ENCODE data around the gene CARD6.
"Not testable (repeated sequence)": the region's sequence is repeated elsewhere in the genome, so short reads cannot be mapped to it uniquely, and the experiment has no call there.

Gene CARD6

DNA sequence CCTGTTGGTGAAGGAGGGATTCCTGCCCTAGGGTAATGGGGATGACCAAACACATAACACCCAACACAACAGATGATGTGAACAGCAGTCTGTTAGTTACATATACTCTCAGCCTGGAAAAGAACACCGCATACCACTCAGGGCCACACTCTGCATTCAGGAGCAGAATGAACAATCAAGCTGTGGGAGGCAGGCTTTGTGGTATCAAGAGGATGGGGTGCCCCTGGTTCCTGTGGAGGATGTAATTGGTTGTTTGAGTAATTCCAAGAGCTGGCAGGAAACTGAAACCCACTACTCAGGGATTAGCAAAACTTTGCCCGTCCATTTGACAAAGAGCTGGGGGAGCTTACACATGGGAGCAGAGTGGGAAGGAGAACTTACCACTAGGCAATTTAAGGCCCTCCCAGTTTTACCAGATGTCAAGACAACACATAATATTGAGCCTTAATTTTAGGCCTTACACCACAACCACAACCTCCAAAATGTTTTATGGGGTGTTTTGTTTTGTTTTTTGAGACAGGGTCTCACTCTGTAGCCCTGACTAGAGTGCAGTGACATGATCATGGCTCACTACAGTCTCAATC lies 27.4 kb upstream of the CARD6 start:
- no peak for TF ChIP-seq JUND (IDR thresholded peaks at IDR 0.05; ENCODE audit: low read depth)
- no peak for DNase-seq (ENCODE audit: low read depth in 1 of 2, low spot score in 1 of 2)
- in situ Hi-C loops (cut with HindIII; ENCODE audit: low pct_unique_long_range_greater_than_20kb, low sequenced_read_pairs), result no loop called here

DNA sequence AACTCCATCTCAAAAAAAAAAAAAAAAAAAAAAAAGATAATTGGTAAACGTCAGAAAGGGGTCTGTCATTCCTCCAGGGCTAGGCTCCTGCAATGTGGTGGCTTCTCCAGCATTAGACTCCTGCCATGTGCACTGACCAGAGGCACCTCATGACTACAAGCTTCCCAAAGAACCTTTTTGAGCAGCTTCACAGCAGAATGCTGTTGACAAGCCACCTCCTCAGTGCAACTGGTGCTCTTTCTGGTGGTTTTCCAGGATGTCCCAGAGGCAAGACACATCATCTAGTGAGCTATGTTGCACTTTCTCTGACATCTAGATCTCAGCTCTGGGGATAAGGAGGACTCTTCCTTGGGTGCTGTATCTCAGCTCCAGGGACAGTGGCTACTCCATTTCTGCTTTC lies 17.7 kb upstream of the CARD6 start:
- in situ Hi-C loops (cut with HindIII; ENCODE audit: low pct_unique_long_range_greater_than_20kb, low sequenced_read_pairs), result no loop called here
- no peak for TF ChIP-seq JUND (IDR thresholded peaks at IDR 0.05; ENCODE audit: low read depth)
- DNase-seq (ENCODE audit: low read depth in 1 of 2, low spot score in 1 of 2), result no peak

DNA sequence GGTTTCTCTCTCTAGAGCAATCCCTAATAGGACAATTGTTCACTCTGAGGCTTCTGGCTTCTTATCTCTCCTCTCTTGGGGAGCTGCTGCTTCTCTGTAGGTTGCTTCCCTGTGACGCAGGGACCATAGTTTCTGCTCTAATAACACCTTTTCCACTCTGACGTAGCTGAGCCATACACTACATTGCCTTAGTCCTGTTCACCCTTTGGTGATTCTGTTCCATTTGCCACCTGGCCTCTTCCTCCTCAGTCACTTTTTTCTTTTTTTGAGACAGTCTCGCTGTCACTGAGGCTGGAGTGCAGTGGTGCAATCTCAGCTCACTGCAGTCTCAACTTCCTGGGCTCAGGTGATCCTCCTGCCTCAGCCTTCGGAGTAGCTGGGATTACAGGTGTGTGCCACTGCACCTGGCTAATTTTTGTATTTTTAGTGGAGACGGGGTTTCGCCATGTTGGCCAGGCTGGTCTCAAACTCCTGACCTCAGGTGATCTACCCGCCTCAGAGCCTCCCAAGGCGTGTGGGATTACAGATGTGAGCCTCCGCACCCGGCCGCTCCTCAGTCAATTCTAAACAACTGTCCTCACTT lies 15.6 kb upstream of the CARD6 start:
- DNase-seq (ENCODE audit: low read depth in 1 of 2, low spot score in 1 of 2); in situ Hi-C loops (cut with HindIII; ENCODE audit: low pct_unique_long_range_greater_than_20kb, low sequenced_read_pairs): not testable (repeated sequence)

DNA sequence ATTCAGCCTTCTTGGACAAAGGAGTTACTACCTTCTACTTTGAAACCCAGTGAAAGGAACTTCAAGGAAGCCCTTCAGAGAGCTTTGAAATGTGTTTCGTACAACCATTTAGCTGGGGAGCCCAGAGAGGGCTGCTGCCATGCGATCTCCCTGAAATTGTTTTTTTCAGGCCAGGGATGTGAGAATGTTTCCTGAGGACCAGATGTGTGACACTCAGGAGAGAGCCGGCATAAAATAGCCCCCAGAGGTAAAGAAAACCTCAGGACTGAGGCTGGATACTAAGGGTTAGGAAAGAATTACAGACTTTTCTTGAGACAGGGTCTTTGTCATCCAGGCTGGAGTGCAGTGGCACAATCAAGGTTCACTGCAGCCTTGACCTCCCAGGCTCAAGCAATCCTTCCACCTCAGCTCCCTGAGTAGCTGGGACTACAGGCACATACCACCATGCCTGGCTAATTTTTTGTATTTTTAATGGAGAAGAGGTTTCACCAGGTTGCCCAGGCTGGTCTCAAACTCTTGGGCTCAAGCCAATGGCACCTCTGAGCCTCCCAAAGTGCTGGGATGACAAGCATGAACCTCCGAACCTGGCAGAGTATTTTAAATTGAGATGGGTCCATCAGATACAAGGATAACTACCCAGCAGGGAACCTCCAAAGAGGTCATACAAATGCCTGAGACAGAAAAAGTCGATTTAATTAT lies 14.5 kb upstream of the CARD6 start:
- in situ Hi-C loops (cut with HindIII; ENCODE audit: low pct_unique_long_range_greater_than_20kb, low sequenced_read_pairs), result no loop called here
- no peak for TF ChIP-seq JUND (IDR thresholded peaks at IDR 0.05; ENCODE audit: low read depth)

DNA sequence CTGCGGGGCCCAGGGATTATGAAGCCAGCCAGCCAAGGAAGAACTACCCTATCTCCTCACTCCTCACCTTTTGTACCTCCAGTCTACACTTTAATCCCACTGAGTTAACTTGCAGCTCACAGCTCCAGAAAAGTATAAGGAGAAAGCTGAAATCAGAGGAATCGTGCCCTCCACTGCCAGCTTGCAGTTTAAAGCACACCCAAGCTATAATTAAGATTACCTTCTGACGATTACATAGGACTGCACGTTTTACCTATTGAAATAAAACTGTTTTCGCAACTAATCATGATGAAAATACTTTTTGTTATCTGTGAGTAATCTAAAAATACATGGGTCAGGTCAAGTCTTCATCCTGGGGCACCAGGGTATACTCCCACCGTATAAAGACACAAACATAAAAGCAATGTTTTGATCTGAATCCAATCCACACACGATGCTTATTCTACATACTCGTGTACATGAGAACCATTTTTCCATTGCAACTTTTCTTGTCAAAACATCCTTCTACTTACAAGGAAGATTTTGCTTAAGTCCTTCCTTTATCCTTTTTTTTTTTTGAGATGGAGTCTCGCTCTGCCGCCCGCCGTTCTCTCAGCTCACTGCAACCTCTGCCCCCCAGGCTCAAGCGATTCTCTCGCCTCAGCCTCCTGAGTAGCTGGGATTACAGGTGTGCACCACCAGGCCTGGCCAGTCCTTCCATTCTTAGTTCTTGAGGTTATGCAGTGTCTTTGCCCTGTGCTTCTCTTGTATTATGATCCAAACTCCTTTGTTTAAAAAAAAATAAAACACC lies 13.8 kb upstream of the CARD6 start:
- in situ Hi-C loops (cut with HindIII; ENCODE audit: low pct_unique_long_range_greater_than_20kb, low sequenced_read_pairs), result no loop called here

More for the DNA sequence above, 14.5 kb upstream of the CARD6 start:
- no peak for DNase-seq (ENCODE audit: low read depth in 1 of 2, low spot score in 1 of 2)

DNA sequence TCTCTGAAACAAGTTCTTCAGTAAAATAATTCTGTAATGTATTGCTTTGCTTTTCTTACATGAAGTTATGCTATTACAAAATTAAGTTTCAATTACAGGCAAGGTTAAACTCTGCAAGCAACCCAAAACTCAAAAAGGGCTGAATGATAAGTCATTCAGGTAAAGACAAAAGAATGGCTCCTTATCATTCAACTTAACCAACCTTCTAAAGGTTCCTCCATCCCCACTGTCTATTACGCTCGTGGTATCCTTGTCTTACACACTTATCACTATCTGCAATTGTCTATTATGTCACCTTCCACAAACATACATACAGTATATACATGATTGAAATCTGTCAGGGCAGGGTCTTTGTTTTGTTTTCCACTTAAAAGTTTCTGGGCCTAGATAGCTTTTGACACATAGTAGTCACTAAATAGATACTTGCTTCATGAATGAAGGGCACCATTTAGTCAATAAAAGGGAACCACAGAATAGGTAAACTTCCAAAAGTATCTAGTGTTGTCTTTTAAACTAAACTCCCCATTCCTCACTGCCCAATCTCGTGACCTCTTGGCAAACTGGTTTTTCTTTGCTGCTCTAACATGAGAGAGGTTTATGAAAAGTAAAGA lies 13.0 kb upstream of the CARD6 start:
- DNase-seq (ENCODE audit: low read depth in 1 of 2, low spot score in 1 of 2), result no peak
- no peak for TF ChIP-seq JUND (IDR thresholded peaks at IDR 0.05; ENCODE audit: low read depth)
- in situ Hi-C loops (cut with HindIII; ENCODE audit: low pct_unique_long_range_greater_than_20kb, low sequenced_read_pairs), result no loop called here

More for the DNA sequence above, 13.8 kb upstream of the CARD6 start:
- no peak for TF ChIP-seq JUND (IDR thresholded peaks at IDR 0.05; ENCODE audit: low read depth)
- no peak for DNase-seq (ENCODE audit: low read depth in 1 of 2, low spot score in 1 of 2)

DNA sequence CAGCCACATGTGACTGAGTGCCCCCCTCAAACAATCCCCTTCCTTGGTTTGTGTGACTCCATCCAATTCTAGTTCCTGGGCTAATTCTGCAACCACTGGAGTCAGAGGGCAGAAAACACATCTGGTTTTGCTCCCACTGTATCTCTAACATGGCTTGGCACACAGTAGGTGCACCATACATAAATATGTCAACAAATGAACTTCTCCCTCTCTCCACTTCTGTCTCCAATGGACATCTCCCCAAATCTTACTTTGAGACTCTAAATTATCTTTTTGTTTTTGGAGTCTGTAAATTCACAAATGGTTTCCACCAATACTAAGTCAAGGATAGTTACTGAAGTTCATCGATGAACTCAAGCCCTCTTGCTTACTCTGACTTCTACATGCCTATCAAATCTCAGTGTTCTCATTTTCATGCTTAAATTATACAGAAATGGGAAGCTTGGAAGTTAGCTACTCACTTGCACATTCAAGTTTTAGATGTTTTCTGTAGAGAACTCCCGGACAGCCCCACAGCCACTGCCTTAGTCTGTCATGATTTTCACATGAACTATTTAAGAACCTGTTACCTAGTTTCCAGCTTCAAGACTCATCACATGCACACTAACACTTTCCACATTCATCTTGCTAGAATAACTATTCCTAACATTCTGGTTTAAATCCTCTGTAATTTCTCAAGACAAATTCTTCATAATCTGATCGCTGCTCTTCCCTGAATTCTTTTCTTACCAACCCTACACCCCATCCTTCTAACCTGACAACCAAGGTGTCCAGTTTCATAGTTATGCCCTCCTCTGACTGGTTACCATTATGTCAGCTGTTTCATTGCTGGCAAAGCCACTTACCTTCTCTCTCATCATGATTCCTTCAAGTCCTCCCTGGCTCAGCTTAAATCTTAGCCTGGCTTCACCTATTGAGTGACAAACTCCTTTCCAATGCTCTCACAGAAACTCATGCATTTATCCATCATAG lies 12.2 kb upstream of the CARD6 start:
- in situ Hi-C loops (cut with HindIII; ENCODE audit: low pct_unique_long_range_greater_than_20kb, low sequenced_read_pairs), result no loop called here
- DNase-seq (ENCODE audit: low read depth in 1 of 2, low spot score in 1 of 2), result peak in 1 of 2 experiments; percentile 65
- TF ChIP-seq JUND (IDR thresholded peaks at IDR 0.05; ENCODE audit: low read depth), result no peak

DNA sequence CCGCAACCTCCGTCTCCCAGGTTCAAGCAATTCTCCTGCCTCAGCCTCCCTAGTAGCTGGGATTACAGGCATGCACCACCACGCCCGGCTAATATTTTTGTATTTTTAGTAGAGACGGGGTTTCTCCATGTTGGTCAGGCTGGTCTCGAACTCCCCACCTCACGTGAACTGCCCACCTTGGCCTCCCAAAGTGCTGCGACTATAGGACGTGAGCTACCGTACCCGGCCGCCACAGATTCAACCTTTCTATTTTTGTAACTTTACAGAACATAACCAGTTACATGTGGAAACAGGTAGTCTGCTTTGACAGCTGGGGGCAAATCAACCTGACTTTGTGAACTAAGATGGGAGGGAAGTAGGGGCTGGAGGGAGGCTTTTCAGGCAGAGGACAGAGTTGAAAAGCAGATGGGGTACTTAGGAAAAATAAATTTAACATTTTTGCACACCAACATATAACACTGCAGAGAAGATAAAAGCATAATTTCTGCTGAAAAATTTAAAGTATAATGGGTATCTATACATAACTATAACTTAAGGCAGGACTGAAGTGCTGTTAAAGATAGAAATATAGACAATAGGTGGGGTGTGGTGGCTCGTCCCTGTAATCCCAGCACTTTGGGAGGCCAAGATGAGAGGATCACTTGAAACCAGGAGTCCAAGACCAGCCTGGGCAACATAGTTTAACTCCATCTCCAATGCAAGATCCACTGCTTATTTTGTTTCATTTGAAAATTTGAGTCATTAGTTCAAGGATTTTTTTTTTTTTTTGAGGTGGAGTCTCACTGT lies 11.2 kb upstream of the CARD6 start:
- TF ChIP-seq JUND (IDR thresholded peaks at IDR 0.05; ENCODE audit: low read depth), result no peak
- DNase-seq (ENCODE audit: low read depth in 1 of 2, low spot score in 1 of 2), result no peak
- in situ Hi-C loops (cut with HindIII; ENCODE audit: low pct_unique_long_range_greater_than_20kb, low sequenced_read_pairs), result no loop called here

DNA sequence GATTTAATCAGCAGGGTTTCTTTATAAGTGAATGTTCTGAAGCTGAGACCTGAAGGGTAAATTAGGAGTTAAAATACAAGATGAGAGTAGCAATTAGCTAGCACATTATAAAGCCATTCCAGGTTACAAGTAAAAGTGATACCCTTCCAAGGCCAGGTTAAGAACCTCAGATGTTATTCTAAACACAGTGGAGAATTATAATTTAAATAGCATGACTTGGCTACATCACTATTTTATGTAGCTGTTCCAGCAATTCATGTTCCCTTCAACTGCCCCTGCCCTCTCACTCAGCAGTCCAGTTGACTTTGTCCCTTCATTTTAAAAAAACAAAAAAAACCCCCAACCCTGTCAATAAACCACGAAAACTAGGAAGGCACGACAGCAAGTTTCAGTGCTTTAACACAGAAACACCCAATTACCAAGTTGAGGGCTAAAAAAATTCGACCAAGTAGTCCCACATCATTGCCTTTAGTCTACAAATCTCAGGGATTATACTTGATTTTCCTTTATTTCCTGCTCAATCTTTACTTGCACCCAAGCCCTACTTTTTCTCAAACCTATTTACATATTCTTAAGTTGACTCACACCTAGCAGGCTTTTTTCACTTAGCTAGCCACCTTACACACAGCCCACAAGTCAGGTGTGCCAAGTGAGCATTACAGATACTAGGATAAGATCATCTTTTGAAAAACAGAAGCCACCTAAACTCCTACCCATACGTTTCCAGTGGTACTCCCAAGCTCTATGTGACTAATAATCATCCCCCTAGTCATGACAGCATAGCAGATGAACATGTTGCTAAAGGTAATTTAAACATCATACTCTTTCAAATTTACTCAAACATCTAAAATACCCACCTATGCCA lies 9.6 kb upstream of the CARD6 start:
- DNase-seq (ENCODE audit: low read depth in 1 of 2, low spot score in 1 of 2), result no peak
- TF ChIP-seq JUND (IDR thresholded peaks at IDR 0.05; ENCODE audit: low read depth), result 0 out of 2 replicates have a peak, but pooled peaks have one; percentile 28
- in situ Hi-C loops (cut with HindIII; ENCODE audit: low pct_unique_long_range_greater_than_20kb, low sequenced_read_pairs), result no loop called here

DNA sequence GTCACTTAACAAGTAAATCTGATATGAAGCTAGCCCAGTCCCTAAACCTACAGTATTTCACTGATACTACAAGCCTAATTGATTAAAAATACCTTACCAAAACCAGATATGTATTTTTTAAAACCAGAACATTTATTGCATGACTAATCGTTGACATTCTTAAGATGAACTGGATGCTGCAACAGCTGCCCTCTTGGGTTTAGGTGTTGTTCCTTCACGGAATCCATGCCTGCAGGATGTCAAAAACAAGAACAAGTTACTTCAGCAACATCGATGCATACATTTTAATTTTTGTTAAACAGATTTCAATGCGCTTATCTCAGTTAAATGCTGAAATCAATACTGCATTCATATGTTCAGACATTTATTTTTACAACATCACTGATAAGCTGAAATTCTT lies 8.8 kb upstream of the CARD6 start:
- TF ChIP-seq JUND (IDR thresholded peaks at IDR 0.05; ENCODE audit: low read depth), result no peak
- no peak for DNase-seq (ENCODE audit: low read depth in 1 of 2, low spot score in 1 of 2)
- in situ Hi-C loops (cut with HindIII; ENCODE audit: low pct_unique_long_range_greater_than_20kb, low sequenced_read_pairs), result no loop called here

Data from T47D (cell line).